Inferior parietal cortex (tissue), 1 donor: ENCODE measurements around the gene TMEM106A.
"Not testable (repeated sequence)": the region's sequence is repeated elsewhere in the genome, so short reads cannot be mapped to it uniquely, and the experiment has no call there.

Experiments
- DNase-seq: peaks from one replicate; pipeline ENCODE4 v3.0.0-alpha.2; 2016; ENCODE audit errors: extremely low spot score

TMEM106A gene

GRCh38 chr17:43215341-43215740, 3.7 kb downstream of the TMEM106A start:
- DNase-seq = no peak

DNA sequence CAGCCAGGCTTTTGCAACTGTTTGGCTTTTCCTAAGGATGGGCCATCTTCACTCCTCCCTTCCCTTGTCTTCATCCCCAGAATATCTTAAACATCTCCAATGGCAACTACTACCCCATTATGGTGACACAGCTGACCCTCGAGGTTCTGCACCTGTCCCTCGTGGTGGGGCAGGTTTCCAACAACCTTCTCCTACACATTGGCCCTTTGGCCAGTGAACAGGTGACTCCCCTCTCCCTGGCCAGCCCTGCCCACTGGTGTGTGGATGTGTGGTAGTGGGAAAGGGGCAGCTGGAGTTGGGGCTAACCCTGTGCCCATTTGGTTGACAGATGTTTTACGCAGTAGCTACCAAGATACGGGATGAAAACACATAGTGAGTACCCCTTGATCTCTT, 4.7 kb downstream of the TMEM106A start:
- no peak for DNase-seq

- DNase-seq = no peak
Measured at GRCh38 chr17:43216762-43217613, 5.3 kb downstream of the TMEM106A start.

GRCh38 chr17:43217614-43218087, 6.0 kb downstream of the TMEM106A start:
- no peak for DNase-seq

DNA sequence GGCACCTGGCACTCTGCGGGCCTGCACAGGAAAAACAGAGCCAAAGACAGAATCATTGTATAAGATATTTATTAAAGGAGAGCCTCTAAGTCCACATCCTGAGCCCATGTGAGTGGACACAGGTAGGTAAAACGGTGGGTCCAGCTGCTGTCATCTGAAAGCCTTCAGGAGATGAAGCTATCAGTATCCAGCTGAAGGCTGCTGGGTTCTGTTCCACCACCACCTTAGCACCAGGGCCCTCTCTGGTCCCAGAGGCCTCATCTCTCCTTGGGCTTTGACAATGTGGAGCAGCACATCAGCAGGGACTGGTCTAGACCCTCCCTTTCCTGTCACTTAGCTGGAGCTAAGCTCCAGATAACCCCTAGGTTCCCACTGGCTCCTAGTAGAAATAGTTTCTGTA, 7.3 kb downstream of the TMEM106A start:
- DNase-seq = no peak

- DNase-seq = no peak
Measured at GRCh38 chr17:43219746-43220380, 8.2 kb downstream of the TMEM106A start.

DNA sequence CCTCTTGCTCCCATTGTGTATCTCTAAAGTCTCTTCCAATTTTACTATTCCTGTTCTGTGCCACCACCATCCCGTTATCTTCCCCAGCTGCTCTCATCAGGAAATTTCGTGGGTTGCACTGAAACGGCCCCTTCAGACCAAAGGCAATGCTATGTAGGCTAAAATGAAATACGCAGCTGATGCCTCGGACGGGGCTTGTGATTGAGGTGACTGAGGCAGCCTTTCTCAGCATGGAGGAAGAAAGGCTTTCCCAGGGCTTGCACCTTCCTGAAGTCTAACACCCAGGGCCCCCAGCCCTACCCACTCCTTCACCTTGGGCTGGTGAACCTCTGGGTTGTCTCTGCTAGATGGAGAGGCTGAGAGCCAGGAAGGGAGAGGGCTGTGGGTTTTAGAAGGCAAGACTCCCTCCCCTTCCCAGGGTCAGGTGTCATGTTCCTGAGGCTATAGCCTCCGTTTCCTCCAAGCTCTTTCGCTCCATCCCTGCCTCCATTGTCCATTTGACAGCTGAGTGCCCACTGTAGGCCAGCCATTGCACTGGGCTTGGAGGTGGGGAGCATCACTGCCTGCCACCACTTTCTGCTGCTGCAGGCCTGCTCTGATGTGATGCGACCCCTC, 8.9 kb downstream of the TMEM106A start:
- DNase-seq = no peak

GRCh38 chr17:43224146-43224705, 12.6 kb downstream of the TMEM106A start:
- DNase-seq = no peak

GRCh38 chr17:43226393-43226792, 14.7 kb downstream of the TMEM106A start:
- no peak for DNase-seq

GRCh38 chr17:43228020-43228782, 16.5 kb downstream of the TMEM106A start, which contains the start of gene CCDC200:
Gene CCDC200, minus strand, starts transcription at chr17:43228623. Its CDS starts 69 bp downstream, at chr17:43228554.
- not testable (repeated sequence) for DNase-seq

DNA sequence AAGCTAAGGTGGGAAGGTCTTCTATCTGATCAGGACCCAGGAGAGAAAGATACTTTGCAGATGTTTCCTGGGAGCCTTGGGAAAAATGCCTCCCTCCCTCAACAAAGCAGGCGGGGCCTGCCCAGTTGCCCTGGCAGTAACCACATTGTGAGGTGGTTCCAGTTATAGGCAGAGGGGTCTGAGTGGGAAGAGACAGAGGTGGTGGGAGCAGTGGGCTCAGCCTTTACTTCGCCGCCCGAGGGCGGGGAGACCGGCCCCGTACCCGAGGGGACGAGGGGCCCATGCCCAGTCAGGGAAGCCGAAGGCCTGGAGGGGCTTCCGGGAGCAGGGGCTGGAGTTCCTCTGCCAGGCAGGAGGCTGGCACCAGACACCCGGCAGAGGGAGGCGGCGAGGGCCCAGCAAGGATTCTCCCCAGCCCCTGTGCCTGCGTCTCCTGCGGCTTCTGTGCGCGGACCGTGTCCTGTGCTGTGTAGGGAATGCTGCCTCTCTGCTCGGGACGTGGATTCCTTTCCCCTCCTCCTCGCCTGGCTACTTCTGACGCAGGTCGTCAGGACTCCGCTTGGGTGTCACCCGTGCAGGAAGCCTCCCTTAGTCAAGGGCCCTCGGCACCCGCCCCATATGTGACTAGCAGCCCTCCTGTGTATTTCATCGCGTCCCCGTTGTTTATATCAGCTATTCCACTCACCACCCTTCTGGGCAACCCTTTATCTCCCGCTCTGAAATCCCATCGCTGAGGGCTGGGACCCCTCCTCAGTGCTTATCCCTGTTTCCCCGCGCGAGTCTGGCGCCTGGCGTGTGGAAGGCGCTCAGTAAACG, 19.7 kb downstream of the TMEM106A start:
- DNase-seq = not testable (repeated sequence)

DNA sequence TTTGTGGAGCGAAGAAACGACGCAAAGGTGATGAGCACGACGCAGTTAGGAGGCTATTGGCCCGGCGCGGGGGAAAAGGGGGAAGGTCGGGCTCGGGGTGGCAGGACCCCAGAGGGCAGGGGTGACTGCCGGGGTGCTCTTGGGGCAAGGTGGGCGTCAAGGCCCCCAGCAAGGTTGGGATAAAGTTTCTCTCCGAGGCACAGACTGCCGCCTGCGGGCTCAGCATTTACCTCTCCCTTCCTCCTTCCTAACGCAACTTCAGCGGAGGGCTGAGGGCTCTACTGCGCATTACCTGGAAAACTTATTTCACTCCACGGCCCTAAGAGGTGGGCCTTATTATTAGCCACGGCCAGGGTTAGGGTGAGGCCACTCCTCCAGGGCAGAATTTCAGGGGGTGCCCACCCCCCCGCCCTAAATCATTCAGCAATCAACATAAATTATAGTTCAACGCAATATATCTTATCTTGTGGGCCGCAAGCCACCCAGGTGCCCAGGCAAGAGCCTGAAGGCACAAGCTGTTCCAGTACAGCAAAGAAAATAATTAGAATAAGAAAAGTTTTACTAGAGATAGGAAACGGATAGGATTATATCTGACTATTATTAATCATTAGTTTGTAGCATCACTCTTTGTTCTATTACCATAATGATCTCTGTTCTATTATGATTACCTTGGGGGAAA, 20.5 kb downstream of the TMEM106A start:
- DNase-seq = not testable (repeated sequence)

- DNase-seq = not testable (repeated sequence)
Measured at GRCh38 chr17:43233263-43233662, 21.6 kb downstream of the TMEM106A start.

DNA sequence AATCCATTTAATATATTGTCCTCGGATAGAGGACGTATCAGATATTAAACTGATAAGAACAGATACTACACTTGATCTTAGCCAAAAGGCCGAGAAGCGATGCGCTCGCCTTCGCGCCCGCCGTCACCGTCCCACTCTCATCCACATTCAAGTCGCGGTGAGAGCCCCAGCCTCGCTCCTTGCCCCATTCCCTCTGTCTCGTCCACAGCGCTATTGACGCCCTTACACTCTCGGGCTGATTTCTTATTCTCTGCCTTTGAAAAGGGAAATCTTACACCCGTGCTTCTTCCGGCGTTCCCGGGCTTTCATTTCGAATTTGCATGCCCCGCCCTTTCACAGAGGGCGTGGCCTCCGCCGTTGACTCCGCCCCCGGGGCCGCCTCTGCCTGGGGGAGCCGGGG, 22.2 kb downstream of the TMEM106A start, which contains the start of gene RNU2-1:
TSS of gene RNU2-1 (minus strand) at position 101 of the 400 bp plus-strand sequence.
- not testable (repeated sequence) for DNase-seq

DNA sequence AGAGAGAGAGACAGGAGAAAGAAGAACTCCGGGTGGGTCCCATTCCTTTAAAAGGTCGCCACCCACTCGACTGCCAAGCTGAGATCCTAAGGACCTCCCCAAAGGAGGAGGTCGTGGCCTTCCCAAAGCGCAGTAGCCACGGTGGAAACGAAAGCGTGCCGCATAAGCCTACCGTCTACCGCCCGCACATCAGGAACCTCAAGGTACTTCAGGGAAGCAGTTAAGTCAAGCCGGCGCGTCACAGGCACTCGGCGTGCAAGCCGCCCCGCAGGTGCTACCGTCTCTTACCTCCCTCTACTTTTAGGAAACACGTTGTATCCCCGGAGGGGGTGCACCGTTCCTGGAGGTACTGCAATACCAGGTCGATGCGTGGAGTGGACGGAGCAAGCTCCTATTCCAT, 27.9 kb downstream of the TMEM106A start:
- not testable (repeated sequence) for DNase-seq

GRCh38 chr17:43240596-43241352, 29.1 kb downstream of the TMEM106A start:
- DNase-seq = not testable (repeated sequence)

DNA sequence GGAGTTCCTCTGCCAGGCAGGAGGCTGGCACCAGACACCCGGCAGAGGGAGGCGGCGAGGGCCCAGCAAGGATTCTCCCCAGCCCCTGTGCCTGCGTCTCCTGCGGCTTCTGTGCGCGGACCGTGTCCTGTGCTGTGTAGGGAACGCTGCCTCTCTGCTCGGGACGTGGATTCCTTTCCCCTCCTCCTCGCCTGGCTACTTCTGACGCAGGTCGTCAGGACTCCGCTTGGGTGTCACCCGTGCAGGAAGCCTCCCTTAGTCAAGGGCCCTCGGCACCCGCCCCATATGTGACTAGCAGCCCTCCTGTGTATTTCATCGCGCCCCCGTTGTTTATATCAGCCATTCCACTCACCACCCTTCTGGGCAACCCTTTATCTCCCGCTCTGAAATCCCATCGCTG, 34.8 kb downstream of the TMEM106A start:
- not testable (repeated sequence) for DNase-seq
